Erythroblast (primary cell): ENCODE measurements around the gene SLC2A10.

Source experiments
- GATA1 ChIP-seq: IDR thresholded peaks from 2 replicates; pipeline ENCODE4 v1.6.1; 2011; ENCODE audit warnings: low read depth, mild to moderate bottlenecking, control low read depth, low read length, moderate library complexity
- POLR2A ChIP-seq: IDR thresholded peaks from 2 replicates; pipeline ENCODE4 v1.6.1; 2011; ENCODE audit warnings: mild to moderate bottlenecking, low read length

GRCh38 chr20:46674253-46675083 is 35.0 kb upstream of the SLC2A10 start:
- TF ChIP-seq POLR2A (no peak), GATA1 (no peak)
